Epithelial cell of proximal tubule (primary cell): ENCODE measurements around the gene HHIPL1. TPM values are rescaled to one million over a fixed set of nuclear protein-coding genes. Genes with fewer than 3 reads are reported as not detected.

ENCODE experiments used
- DNase-seq: peaks from one replicate; pipeline ENCODE4 v3.0.0-alpha.2; 2011; ENCODE audit warnings: low read depth
- H3K4me3 ChIP-seq: 2 replicates; pipeline ENCODE4 v1.5.1; 2011; ENCODE audit warnings: low read depth, mild to moderate bottlenecking, low read length
- CTCF ChIP-seq: conservative IDR thresholded peaks from 2 replicates; pipeline ENCODE4 v1.5.1; 2012; ENCODE audit warnings: low read depth, mild to moderate bottlenecking, low read length
- total RNA-seq: library from RNA; depleted of rRNA; stranded (reverse); fragments of >200 nt; gene quantifications from 2 replicates; pipeline ENCODE4 v1.2.3, GENCODE V29; 2015

Gene HHIPL1
- total RNA-seq, 1 donor from 2014 or later: 4.9 TPM

GRCh38 chr14:99627100-99627499 lies 17.8 kb upstream of the HHIPL1 start:
- DNase-seq: no peak
- no peak for TF ChIP-seq CTCF
- no peak overlapping the region for H3K4me3 ChIP-seq

GRCh38 chr14:99627510-99628381 lies 17.2 kb upstream of the HHIPL1 start:
- no peak for DNase-seq
- H3K4me3 ChIP-seq: no peak overlapping the region
- no peak for TF ChIP-seq CTCF

- TF ChIP-seq CTCF: peak; percentile 97
- H3K4me3 ChIP-seq: no peak overlapping the region
- DNase-seq: no peak
These were observed 15.9 kb upstream of the HHIPL1 start for GRCh38 chr14:99628887-99629618.

GRCh38 chr14:99630202-99630601 lies 14.7 kb upstream of the HHIPL1 start:
- no peak for DNase-seq
- TF ChIP-seq CTCF: no peak
- H3K4me3 ChIP-seq: no peak overlapping the region

- no peak for DNase-seq
- TF ChIP-seq CTCF: no peak
- H3K4me3 ChIP-seq: no peak overlapping the region
These were observed 12.4 kb upstream of the HHIPL1 start for GRCh38 chr14:99632410-99633035.

- TF ChIP-seq CTCF: no peak
- no peak for DNase-seq
- H3K4me3 ChIP-seq: no peak overlapping the region
These were observed 11.8 kb upstream of the HHIPL1 start for GRCh38 chr14:99633141-99633540.
